GM21576 (cell line): ENCODE measurements around the gene CEACAM5.
"Not testable (repeated sequence)": the region's sequence is repeated elsewhere in the genome, so short reads cannot be mapped to it uniquely, and the experiment has no call there.

Experiments used
- ATAC-seq: cut with Tn5 transposase; IDR thresholded peaks from one replicate; pipeline ENCODE4 v1.9.1; 2021; ENCODE audit warnings: mild to moderate bottlenecking, moderate library complexity; ENCODE audit not compliant: unreplicated experiment

Gene CEACAM5

DNA sequence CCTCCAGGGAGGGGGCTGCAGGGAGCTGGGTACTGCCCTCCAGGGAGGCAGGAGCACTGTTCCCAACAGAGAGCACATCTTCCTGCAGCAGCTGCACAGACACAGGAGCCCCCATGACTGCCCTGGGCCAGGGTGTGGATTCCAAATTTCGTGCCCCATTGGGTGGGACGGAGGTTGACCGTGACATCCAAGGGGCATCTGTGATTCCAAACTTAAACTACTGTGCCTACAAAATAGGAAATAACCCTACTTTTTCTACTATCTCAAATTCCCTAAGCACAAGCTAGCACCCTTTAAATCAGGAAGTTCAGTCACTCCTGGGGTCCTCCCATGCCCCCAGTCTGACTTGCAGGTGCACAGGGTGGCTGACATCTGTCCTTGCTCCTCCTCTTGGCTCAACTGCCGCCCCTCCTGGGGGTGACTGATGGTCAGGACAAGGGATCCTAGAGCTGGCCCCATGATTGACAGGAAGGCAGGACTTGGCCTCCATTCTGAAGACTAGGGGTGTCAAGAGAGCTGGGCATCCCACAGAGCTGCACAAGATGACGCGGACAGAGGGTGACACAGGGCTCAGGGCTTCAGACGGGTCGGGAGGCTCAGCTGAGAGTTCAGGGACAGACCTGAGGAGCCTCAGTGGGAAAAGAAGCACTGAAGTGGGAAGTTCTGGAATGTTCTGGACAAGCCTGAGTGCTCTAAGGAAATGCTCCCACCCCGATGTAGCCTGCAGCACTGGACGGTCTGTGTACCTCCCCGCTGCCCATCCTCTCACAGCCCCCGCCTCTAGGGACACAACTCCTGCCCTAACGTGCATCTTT is 7.8 kb upstream of the CEACAM5 start:
- no peak for ATAC-seq

GRCh38 chr19:41701401-41702075 is 6.9 kb upstream of the CEACAM5 start:
- ATAC-seq: no peak

DNA sequence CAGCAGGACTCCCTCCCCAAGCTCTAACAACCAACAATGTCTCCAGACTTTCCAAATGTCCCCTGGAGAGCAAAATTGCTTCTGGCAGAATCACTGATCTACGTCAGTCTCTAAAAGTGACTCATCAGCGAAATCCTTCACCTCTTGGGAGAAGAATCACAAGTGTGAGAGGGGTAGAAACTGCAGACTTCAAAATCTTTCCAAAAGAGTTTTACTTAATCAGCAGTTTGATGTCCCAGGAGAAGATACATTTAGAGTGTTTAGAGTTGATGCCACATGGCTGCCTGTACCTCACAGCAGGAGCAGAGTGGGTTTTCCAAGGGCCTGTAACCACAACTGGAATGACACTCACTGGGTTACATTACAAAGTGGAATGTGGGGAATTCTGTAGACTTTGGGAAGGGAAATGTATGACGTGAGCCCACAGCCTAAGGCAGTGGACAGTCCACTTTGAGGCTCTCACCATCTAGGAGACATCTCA is 6.2 kb upstream of the CEACAM5 start:
- no peak for ATAC-seq

- no peak for ATAC-seq
Observed at GRCh38 chr19:41703602-41704293, 4.7 kb upstream of the CEACAM5 start.

GRCh38 chr19:41705393-41706174 is 2.8 kb upstream of the CEACAM5 start:
- no peak for ATAC-seq

DNA sequence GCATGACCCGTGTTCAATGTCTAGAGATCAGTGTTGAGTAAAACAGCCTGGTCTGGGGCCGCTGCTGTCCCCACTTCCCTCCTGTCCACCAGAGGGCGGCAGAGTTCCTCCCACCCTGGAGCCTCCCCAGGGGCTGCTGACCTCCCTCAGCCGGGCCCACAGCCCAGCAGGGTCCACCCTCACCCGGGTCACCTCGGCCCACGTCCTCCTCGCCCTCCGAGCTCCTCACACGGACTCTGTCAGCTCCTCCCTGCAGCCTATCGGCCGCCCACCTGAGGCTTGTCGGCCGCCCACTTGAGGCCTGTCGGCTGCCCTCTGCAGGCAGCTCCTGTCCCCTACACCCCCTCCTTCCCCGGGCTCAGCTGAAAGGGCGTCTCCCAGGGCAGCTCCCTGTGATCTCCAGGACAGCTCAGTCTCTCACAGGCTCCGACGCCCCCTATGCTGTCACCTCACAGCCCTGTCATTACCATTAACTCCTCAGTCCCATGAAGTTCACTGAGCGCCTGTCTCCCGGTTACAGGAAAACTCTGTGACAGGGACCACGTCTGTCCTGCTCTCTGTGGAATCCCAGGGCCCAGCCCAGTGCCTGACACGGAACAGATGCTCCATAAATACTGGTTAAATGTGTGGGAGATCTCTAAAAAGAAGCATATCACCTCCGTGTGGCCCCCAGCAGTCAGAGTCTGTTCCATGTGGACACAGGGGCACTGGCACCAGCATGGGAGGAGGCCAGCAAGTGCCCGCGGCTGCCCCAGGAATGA is 1.5 kb upstream of the CEACAM5 start:
- ATAC-seq: no peak

DNA sequence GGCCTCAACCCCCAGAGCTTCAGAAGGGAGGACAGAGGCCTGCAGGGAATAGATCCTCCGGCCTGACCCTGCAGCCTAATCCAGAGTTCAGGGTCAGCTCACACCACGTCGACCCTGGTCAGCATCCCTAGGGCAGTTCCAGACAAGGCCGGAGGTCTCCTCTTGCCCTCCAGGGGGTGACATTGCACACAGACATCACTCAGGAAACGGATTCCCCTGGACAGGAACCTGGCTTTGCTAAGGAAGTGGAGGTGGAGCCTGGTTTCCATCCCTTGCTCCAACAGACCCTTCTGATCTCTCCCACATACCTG is 969 bp upstream of the CEACAM5 start:
- ATAC-seq: no peak

DNA sequence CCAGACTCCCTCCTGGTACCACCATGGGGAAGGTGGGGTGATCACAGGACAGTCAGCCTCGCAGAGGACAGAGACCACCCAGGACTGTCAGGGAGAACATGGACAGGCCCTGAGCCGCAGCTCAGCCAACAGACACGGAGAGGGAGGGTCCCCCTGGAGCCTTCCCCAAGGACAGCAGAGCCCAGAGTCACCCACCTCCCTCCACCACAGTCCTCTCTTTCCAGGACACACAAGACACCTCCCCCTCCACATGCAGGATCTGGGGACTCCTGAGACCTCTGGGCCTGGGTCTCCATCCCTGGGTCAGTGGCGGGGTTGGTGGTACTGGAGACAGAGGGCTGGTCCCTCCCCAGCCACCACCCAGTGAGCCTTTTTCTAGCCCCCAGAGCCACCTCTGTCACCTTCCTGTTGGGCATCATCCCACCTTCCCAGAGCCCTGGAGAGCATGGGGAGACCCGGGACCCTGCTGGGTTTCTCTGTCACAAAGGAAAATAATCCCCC is 505 bp upstream of the CEACAM5 start:
- no peak for ATAC-seq

DNA sequence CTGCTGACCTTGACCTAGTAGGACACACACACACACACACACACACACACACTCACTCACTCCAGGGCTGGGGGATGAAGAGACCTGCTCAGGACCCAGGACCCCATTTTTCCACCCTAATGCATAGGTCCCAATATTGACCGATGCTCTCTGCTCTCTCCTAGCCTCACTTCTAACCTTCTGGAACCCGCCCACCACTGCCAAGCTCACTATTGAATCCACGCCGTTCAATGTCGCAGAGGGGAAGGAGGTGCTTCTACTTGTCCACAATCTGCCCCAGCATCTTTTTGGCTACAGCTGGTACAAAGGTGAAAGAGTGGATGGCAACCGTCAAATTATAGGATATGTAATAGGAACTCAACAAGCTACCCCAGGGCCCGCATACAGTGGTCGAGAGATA is 1.1 kb downstream of the CEACAM5 start:
- not testable (repeated sequence) for ATAC-seq

- no peak for ATAC-seq
Observed at GRCh38 chr19:41709951-41710645, 1.7 kb downstream of the CEACAM5 start.

DNA sequence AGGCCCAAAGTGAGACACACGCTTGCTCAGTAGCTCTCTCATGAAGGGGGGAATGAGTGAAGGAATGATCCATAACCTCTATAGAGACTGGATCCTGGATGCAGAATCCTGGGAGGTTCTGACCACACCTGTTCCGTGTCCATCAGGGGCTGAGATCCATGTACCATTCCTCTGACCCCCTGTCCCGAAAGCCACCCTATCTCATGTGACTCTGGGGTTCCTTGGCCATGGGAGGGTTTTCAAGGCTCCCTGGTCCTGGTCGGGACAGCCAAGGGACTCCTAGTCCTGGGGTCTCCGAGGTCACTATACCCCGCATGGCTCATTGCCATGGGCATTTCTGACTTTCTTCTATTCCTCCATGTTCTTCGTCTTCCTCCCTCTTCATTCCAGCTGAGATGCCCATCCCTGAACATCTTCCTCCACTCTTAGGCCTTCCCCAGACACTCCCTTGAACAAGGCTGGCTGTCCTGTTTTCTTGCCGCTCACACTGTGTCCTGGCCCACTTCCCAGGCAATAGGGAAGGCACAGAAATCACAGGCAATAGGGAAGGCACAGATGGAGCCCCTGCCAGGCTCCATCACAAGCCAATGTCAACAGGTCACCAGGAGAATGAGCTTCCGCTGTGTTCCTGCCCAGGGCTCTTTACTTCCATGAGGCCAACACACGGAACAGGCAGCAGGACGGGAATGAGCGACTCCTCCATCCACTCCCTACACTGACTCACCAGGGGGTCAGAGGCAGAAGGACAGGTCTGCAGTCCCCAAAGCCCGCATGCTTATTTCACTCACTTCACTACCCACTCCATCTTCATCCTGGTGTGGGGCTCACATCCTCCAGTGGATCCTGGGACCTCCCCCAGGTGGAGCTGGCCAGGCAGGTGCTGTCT is 3.2 kb downstream of the CEACAM5 start:
- no peak for ATAC-seq

GRCh38 chr19:41714598-41714997 is 6.2 kb downstream of the CEACAM5 start:
- no peak for ATAC-seq

GRCh38 chr19:41718761-41719160 is 10.3 kb downstream of the CEACAM5 start:
- ATAC-seq: no peak

GRCh38 chr19:41720103-41720502 is 11.7 kb downstream of the CEACAM5 start:
- no peak for ATAC-seq

- ATAC-seq: no peak
Observed at GRCh38 chr19:41726493-41726892, 18.1 kb downstream of the CEACAM5 start.

DNA sequence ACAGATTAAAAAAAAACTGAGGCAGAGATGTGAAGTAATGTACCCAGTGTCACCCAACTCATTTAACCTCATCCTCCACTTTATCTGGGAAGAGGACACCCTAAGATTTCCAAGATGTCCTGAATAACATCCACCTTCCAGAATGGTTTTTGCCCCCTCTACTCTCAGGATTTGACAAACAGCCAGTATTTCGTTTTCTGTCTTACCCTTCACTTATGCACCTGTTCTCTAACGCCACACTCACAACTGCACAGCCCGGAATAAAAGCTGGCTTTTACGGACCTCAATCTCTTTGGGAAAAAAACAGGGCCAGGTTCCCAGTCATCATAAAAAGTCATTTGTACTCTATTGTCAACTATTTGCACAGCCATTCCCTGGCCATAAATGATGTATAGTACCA is 25.7 kb downstream of the CEACAM5 start:
- ATAC-seq: no peak

- no peak for ATAC-seq
Observed at GRCh38 chr19:41734585-41734984, 26.2 kb downstream of the CEACAM5 start.

DNA sequence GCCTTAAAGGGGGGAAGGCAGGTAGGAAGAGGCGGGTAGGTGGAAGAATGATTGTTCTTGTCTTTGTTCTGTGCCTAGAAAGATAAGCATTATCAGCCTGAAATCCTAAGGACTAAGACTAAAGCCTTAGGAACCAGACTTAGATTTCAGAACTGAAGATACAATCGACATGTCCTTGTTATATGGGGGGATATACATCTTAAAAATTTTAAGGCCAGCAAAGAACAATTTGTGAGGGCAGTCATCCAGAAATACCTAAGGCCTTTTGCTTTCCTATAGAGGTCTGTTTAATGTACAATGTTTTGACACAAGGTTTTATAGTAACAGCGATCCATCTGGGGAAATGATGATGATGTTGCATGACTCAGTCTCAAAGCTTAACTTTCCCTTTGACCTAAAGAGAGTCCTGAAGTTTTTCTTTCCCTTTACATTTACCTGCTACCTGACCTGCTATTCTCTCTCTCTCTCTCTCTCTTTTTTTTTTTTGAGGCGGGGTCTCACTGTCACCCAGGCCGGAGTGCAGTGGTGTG is 26.7 kb downstream of the CEACAM5 start:
- no peak for ATAC-seq
